Activated T-cell treated with anti-CD3 and anti-CD28 coated beads for 24 hours (primary cell): Measurements from ENCODE around the gene ARHGAP5.

Experiments used
- DNase-seq: peaks from one replicate; pipeline ENCODE4 v3.0.0-alpha.2; 2020; ENCODE audit warnings: low read depth

Gene ARHGAP5

GRCh38 chr14:32171469-32171868, 94.4 kb downstream of the ARHGAP5 start:
- DNase-seq: no peak

GRCh38 chr14:32183151-32184058, 106.3 kb downstream of the ARHGAP5 start:
- DNase-seq: no peak

- DNase-seq: no peak
Observed at GRCh38 chr14:32185097-32185496, 108.0 kb downstream of the ARHGAP5 start.

GRCh38 chr14:32186248-32186647, 109.1 kb downstream of the ARHGAP5 start:
- no peak for DNase-seq

- DNase-seq: no peak
Observed at GRCh38 chr14:32189811-32190210, 112.7 kb downstream of the ARHGAP5 start.

- no peak for DNase-seq
Observed at GRCh38 chr14:32190673-32191072, 113.6 kb downstream of the ARHGAP5 start.

- DNase-seq: no peak
Observed at GRCh38 chr14:32192712-32193373, 115.7 kb downstream of the ARHGAP5 start.

GRCh38 chr14:32193532-32193931, 116.4 kb downstream of the ARHGAP5 start:
- no peak for DNase-seq

- DNase-seq: no peak
Observed at GRCh38 chr14:32195636-32196035, 118.5 kb downstream of the ARHGAP5 start.

GRCh38 chr14:32197919-32198318, 120.8 kb downstream of the ARHGAP5 start:
- DNase-seq: no peak

GRCh38 chr14:32200368-32201192, 123.5 kb downstream of the ARHGAP5 start:
- no peak for DNase-seq

- DNase-seq: peak; percentile 69
Observed at GRCh38 chr14:32201193-32201815, 124.2 kb downstream of the ARHGAP5 start.

- DNase-seq: peak; percentile 44
Observed at GRCh38 chr14:32201816-32202490, 124.8 kb downstream of the ARHGAP5 start, which contains the start of gene RNU6-7. RNU6-7 (plus strand) TSS chr14:32202045.

- DNase-seq: no peak
Observed at GRCh38 chr14:32202491-32202997, 125.4 kb downstream of the ARHGAP5 start.

GRCh38 chr14:32202998-32203882, 126.1 kb downstream of the ARHGAP5 start, which contains the start of gene RNU6-8:
RNU6-8 (minus strand) TSS chr14:32203269.
- DNase-seq: peak; percentile 80

GRCh38 chr14:32203928-32204357, 126.8 kb downstream of the ARHGAP5 start:
- no peak for DNase-seq

- no peak for DNase-seq
Observed at GRCh38 chr14:32205554-32205953, 128.4 kb downstream of the ARHGAP5 start.

- no peak for DNase-seq
Observed at GRCh38 chr14:32205984-32206383, 128.9 kb downstream of the ARHGAP5 start.

GRCh38 chr14:32206552-32206951, 129.4 kb downstream of the ARHGAP5 start:
- no peak for DNase-seq

- DNase-seq: no peak
Observed at GRCh38 chr14:32208490-32208889, 131.4 kb downstream of the ARHGAP5 start.
